ENCODE measurements around the gene PPM1D.
"Not testable (repeated sequence)": the region's sequence is repeated elsewhere in the genome, so short reads cannot be mapped to it uniquely, and the experiment has no call there.

The PPM1D gene

DNA sequence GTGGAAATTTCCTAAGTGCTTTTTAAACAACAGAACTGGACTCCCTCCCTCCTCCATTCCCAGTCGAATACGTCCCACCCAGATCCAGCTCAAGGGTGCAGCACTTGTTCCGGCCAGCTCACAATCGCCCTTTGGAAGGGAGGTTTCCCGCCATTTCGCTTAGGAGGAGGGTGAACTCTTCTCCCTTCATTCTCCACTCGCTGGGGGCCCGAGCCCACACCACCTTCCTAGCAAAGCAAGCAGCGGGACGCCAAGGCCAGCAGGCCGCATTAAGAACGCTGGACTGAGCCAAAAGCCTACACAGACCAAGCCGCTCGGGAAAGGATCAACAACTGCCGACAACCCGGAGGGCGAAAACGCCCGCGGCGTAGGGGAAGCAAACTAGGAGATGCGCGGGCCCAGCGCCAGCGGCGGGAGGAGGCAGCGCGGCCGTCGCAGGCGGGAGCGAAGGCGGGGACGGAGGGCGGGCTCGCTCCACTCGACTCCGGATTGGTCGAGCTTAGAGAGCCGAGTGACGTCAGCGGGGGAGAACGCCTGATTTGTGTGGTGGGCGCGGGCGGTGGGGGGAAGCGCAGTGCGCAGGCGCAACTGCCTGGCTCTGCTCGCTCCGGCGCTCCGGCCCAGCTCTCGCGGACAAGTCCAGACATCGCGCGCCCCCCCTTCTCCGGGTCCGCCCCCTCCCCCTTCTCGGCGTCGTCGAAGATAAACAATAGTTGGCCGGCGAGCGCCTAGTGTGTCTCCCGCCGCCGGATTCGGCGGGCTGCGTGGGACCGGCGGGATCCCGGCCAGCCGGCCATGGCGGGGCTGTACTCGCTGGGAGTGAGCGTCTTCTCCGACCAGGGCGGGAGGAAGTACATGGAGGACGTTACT, at the start of gene PPM1D:
PPM1D (plus strand) TSS at position 574 of the 870 bp plus-strand sequence; CDS start at position 796, 222 bp downstream.
- Histone ChIP-seq H3K27ac (peak within 1 kb of the TSS; percentile 95), H3K9me3 (no peaks in the 10 kb centered on the region), H3K4me1 (peaks cover 33% of the 10 kb centered on the region), H4K20me1 (peaks cover 46% of the 10 kb centered on the region), H3K4me2 (peak within 1 kb of the TSS; percentile 87), H3K9ac (peak within 1 kb of the TSS; percentile 96), H3K27me3 (no peaks in the 10 kb centered on the region), H3K36me3 (peaks cover 2% of the 10 kb centered on the region; the same call in 1 of the 2 replicates), H3K4me3 (peak within 1 kb of the TSS; percentile 98)
- TF ChIP-seq Cebpa-rat (IDR thresholded peaks at IDR 0.05), result no peak

DNA sequence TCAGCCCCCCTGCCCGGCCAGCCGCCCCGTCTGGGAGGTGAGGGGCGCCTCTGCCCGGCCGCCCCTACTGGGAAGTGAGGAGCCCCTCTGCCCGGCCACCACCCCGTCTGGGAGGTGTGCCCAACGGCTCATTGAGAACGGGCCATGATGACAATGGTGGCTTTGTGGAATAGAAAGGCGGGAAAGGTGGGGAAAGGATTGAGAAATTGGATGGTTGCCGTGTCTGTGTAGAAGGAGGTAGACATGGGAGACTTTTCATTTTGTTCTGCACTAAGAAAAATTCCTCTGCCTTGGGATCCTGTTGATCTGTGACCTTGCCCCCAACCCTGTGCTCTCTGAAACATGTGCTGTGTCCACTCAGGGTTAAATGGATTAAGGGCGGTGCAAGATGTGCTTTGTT, 47.7 kb upstream of the PPM1D start:
- not testable (repeated sequence) for H3K9ac ChIP-seq, H3K27ac ChIP-seq, H3K36me3 ChIP-seq, H3K4me1 ChIP-seq, H3K4me2 ChIP-seq, H3K4me3 ChIP-seq, H3K27me3 ChIP-seq, H4K20me1 ChIP-seq
- peaks cover 43% of the 10 kb centered on the region for H3K9me3 ChIP-seq

DNA sequence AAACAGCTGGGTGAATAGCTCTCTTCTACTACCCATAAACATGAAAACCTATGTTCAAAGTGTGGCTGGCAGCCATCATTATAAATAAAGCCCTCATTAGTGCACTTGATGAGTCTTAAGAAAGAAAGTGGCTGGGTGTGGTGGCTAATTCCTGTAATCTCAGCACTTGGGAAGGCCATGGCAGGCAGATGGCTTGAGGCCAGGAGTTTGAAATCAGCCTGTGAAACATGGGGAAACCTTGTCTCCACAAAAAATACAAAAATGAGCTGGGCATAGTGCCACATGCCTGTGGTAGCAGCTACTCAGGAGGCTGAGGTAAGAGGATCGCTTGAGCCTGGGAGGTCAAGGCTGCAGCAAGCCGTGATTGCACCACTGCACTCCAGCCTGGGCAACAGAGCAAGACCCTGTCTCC, 45.6 kb upstream of the PPM1D start:
- H3K36me3 ChIP-seq, result peaks cover 15% of the 10 kb centered on the region
- no peak overlapping the region for H3K4me2 ChIP-seq
- no peaks in the 10 kb centered on the region for H4K20me1 ChIP-seq
- H3K4me1 ChIP-seq, result no peaks in the 10 kb centered on the region
- TF ChIP-seq Cebpa-rat (IDR thresholded peaks at IDR 0.05), result no peak
- no peak overlapping the region for H3K9ac ChIP-seq
- H3K4me3 ChIP-seq, result no peak overlapping the region
- H3K9me3 ChIP-seq, result peaks cover 63% of the 10 kb centered on the region
- H3K27ac ChIP-seq, result no peak overlapping the region
- H3K27me3 ChIP-seq, result no peaks in the 10 kb centered on the region

DNA sequence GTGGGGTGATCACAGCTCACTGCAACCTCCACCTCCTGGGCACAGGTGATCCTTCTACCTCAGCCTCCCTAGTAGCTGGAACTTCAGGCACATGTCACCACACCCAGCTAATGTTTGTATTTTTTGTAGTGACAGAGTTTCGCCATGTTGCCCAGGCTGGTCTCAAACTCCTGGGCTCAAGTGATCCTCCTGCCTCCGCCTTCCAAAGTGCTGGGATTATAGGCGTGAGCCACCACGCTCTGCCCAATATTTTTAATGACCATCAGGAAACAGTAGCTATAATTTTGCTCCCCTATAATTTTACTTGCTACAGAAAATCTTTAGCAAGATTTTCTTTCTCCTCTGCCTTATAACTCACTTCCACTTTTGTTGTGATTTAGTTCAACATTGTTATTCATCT, 44.2 kb upstream of the PPM1D start:
- Histone ChIP-seq H4K20me1 (no peaks in the 10 kb centered on the region), H3K4me2 (no peak overlapping the region), H3K27me3 (no peaks in the 10 kb centered on the region), H3K9me3 (peaks cover 51% of the 10 kb centered on the region), H3K36me3 (peaks cover 15% of the 10 kb centered on the region), H3K4me3 (no peak overlapping the region), H3K9ac (no peak overlapping the region), H3K4me1 (no peaks in the 10 kb centered on the region), H3K27ac (no peak overlapping the region)
- no peak for TF ChIP-seq Cebpa-rat (IDR thresholded peaks at IDR 0.05)

DNA sequence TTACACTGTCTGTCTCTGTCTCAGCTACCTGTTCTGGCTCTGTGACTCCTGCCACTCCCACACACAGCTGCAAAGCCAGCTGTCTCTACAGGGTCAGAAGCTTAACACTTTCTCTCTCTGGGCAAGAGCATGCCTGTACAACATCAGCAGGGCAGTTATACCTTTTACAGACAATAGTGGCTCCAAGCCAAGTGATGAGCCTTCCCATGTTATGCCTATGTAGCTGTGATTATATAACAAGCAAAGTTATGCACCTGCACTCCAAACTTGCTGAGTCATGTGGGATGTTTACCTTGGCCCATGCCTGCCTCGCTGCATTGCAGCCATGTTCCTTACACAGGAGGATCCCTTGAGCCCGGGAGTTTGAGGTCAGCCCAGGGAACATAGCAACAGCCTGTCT, 42.2 kb upstream of the PPM1D start:
- Histone ChIP-seq H3K36me3 (peaks cover 15% of the 10 kb centered on the region), H3K9ac (no peak overlapping the region), H4K20me1 (no peaks in the 10 kb centered on the region), H3K9me3 (peaks cover 51% of the 10 kb centered on the region), H3K4me2 (no peak overlapping the region), H3K4me1 (no peaks in the 10 kb centered on the region), H3K4me3 (no peak overlapping the region), H3K27ac (no peak overlapping the region), H3K27me3 (no peaks in the 10 kb centered on the region)
- no peak for TF ChIP-seq Cebpa-rat (IDR thresholded peaks at IDR 0.05)

DNA sequence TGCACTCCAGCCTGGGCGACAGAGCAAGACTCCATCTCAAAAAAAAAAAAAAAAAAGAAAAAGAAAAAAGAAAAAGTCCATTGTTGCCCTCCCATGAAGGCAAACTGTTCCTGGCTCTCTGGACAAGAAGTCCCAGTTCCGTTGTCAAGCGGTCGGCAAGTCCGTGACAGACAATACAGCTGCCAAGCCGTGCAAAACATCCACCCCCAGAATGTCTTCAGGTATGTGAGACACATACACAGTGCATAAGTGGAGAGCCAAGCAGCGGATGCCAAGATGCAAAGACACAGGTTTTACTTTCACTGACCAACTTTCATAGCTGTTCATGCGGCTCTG, 40.4 kb upstream of the PPM1D start:
- Histone ChIP-seq H3K27ac (no peak overlapping the region), H3K27me3 (no peaks in the 10 kb centered on the region), H3K36me3 (peaks cover 6% of the 10 kb centered on the region), H3K4me2 (no peak overlapping the region), H3K4me3 (no peak overlapping the region), H3K9ac (no peak overlapping the region), H3K4me1 (no peaks in the 10 kb centered on the region), H3K9me3 (peaks cover 38% of the 10 kb centered on the region), H4K20me1 (no peaks in the 10 kb centered on the region)
- no peak for TF ChIP-seq Cebpa-rat (IDR thresholded peaks at IDR 0.05)

DNA sequence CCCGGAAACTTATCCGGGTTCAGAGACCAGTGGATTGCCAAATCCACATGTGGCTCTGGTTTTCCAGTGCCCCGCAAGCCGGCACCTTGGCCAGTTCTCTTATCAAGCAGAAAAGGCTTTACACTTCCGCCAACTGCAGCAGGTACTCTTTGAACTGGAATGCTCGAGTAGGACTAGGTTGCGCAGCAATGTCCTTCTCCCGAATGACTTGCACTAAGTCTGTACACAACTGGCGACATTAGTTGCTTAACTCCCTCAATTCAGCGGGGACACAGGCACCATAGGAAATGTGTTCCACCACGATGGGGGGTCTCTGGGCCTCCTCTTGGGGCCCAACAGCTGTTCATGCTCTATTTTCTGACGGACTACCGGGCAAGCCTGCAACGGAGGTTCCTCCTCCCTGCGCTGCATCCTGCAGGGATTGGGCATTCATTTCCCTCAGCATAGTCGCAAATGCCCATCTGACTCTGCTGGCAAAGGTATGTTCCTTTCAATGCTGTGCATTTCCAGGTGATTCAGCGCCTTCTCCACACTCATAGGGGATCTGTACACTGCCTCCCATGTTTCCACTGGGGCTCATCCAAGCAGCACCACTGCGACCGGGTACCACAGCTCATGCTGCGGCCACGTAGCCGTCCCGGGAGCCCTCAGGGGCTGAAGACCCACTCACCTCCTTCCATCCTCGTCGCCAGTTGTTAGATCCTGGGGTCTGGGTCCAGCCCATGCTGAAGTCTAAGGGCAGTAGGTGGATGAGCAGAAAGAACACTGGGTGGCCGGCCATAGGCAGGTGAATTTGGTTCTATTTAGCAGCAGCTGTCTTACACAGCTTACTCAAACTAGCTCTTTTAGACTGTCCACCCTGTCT, 39.8 kb upstream of the PPM1D start:
- no peaks in the 10 kb centered on the region for H3K27me3 ChIP-seq
- no peak overlapping the region for H3K9ac ChIP-seq
- no peaks in the 10 kb centered on the region for H3K4me1 ChIP-seq
- peaks cover 38% of the 10 kb centered on the region for H3K9me3 ChIP-seq
- H3K4me2 ChIP-seq, result no peak overlapping the region
- no peak overlapping the region for H3K27ac ChIP-seq
- peaks cover 6% of the 10 kb centered on the region for H3K36me3 ChIP-seq
- no peaks in the 10 kb centered on the region for H4K20me1 ChIP-seq
- H3K4me3 ChIP-seq, result no peak overlapping the region
- no peak for TF ChIP-seq Cebpa-rat (IDR thresholded peaks at IDR 0.05)

DNA sequence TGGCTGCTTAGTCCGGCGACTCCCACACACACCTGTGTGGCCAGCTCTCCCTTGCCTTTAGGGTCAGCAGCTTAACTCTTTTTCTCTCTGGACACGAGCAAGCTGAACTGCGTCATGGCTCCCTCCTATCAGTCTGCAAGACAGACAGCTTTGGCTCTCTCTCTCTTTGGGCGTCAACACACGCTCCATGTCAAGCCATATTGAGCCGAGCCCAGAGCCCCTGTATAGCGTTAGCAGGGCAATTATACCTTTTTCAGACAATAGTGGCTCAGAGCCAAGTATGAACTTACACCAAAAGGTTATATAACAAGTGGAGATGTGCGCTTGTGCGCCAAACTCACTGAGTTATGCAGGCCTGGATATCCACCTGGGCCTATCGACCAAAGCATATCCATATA, 39.1 kb upstream of the PPM1D start:
- H3K9ac ChIP-seq, result no peak overlapping the region
- H3K9me3 ChIP-seq, result peaks cover 35% of the 10 kb centered on the region
- no peaks in the 10 kb centered on the region for H4K20me1 ChIP-seq
- H3K27ac ChIP-seq, result no peak overlapping the region
- H3K4me2 ChIP-seq, result no peak overlapping the region
- peaks cover 6% of the 10 kb centered on the region for H3K36me3 ChIP-seq
- no peaks in the 10 kb centered on the region for H3K4me1 ChIP-seq
- no peaks in the 10 kb centered on the region for H3K27me3 ChIP-seq
- no peak overlapping the region for H3K4me3 ChIP-seq
- no peak for TF ChIP-seq Cebpa-rat (IDR thresholded peaks at IDR 0.05)

DNA sequence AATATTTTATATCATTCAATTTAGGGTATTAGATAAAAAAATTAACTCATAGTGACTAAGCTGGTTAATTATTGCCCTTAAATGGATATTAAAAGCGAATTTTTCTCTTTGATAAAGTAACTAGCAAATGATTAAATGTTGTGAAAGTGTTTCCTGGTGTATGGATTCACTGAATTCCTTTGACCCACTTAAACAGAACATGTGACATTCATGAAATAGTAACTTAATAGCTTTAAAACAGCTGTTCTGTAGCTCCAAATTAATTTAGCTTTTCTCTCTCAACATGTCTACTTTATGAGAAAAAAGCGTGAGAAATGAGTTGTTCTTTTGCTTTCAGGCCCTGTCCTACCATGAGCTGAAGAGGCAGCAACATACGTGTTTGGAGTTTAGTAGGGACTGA, 37.6 kb upstream of the PPM1D start:
- peaks cover 6% of the 10 kb centered on the region for H3K36me3 ChIP-seq
- no peak for TF ChIP-seq Cebpa-rat (IDR thresholded peaks at IDR 0.05)
- no peaks in the 10 kb centered on the region for H4K20me1 ChIP-seq
- no peak overlapping the region for H3K27ac ChIP-seq
- peaks cover 20% of the 10 kb centered on the region for H3K9me3 ChIP-seq
- H3K9ac ChIP-seq, result no peak overlapping the region
- H3K27me3 ChIP-seq, result no peaks in the 10 kb centered on the region
- no peak overlapping the region for H3K4me2 ChIP-seq
- no peaks in the 10 kb centered on the region for H3K4me1 ChIP-seq
- H3K4me3 ChIP-seq, result no peak overlapping the region

DNA sequence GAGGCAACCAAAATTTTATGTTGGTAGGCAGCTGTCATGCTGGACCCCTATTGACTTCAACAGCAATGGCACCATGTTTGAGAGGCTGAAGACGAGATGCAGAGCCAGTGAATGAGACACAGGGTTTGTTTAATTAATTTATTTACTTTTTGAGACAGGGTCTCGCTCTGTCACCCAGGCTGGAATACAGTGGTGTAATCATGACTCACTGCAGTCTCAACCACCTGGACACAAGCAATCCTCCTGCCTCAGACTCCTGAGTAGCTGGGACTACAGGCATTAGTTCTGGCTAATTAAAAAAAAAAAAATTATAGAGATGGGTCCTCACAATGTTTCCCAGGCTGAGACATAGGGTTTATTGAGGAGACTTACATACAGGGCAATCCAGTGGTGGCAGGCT, 36.2 kb upstream of the PPM1D start:
- Histone ChIP-seq H3K9me3 (peaks cover 6% of the 10 kb centered on the region), H3K4me2 (no peak overlapping the region), H3K4me1 (no peaks in the 10 kb centered on the region), H3K4me3 (no peak overlapping the region), H3K36me3 (no peaks in the 10 kb centered on the region), H4K20me1 (no peaks in the 10 kb centered on the region), H3K27me3 (no peaks in the 10 kb centered on the region), H3K27ac (no peak overlapping the region), H3K9ac (no peak overlapping the region)
- no peak for TF ChIP-seq Cebpa-rat (IDR thresholded peaks at IDR 0.05)

Measured in BLaER1 (cell line).